CD4-positive, alpha-beta T cell treated with Interleukin-17A for 4 hours (primary cell): ENCODE results near the gene GALNT17.

Experiments
- DNase-seq: peaks from one replicate; pipeline ENCODE4 v3.0.0-alpha.2; 2020; ENCODE audit warnings: mixed read lengths

GALNT17 gene

DNA sequence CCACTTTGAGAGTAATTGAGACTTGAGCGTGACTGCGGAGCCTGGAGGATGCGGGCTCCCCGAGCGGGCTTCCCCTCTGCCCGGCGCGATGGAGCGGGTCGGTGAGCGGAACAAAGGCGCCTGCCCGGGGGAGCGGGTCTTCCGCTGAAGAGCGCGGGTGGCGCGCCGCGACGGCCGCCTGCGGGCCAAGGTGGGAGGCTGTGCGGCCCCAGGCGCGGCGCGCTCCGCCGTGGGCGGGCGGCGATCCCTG, at the start of gene GALNT17:
GALNT17 (plus strand) TSS at position 18 of the 250 bp plus-strand sequence.
- DNase-seq, result no peak

DNA sequence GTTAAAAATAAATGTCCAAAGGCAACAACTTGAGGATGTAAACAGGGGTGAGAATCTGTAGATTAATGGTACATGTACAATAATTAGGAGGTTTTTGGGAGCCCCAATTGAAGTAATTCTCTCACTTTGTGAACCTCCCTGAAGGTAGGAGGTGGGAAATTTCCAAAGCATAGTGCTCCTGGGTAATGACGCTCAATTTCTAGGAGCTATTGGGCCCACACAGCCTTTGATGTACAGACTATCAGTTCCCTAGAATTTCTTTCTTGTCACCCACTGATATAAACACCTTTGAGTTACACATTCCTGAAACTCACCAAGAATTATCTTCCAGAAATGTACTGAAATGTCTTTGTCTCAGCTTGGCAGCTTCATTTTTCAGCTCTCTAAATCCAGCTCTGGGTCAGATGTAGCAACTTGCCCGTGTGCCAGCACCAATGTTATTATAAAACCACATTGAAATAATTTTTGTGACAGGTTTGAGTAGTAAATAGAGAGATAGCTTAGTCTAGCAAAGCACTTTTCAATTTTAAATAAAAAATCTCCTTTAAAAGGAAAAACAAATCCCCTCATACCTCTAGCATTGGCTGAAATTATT, 36.6 kb upstream of the GALNT17 start:
- no peak for DNase-seq

DNA sequence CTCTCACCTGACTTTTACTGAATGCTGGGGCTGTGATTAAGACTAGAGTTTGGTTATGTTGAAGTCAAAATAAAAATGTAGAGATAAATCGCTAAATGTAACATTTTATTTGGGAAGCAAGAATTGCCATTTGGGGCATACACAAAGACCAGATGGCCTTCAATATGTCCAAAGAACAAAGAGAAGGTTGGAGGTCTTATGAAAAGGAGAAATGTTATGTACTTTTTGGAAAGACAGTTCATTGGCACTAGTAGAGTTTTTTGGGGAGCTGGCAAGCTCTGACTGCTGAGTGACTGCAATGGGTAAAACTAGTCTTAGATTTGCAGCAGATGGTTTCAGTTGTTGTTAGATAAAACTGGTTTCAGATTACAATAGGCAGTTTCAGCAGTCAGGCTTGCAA, 35.6 kb upstream of the GALNT17 start:
- DNase-seq, result no peak

DNA sequence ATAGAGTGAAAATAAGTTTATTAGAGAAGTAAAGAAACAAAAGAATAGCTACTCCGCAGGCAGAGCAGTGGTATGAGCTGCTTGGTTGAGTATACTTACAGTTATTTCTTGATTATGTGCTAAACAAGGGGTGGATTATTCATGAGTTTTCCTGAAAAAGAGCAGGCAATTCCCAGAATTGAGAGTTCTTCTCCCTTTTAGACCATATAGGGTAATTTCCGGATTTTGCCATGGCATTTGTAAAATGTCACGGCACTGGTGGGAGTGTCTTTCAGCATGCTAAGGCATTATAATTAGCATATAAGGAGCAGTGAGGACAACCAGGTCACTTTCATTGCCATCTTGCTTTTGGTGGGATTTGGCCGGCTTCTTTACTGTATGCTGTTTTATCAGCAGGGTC, 25.7 kb upstream of the GALNT17 start:
- DNase-seq, result no peak

DNA sequence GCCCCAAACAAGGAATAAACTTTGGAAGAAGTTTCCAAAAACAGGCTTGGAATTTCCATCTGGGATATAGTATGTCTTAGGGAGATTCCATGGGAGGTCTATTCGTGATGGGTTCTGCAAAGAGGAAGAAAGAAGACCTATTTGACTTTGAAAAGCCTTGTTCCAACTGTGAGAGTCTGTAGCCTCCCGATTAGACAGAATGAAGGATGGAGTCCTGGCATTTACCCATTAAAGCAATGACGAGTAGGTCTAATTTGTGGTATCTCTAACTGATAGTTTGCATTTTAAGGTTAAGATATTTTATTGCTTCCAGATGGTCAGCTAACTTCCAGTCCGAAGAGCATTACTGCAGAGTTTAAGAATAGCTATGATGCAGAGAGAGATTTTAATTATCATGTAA, 19.5 kb upstream of the GALNT17 start:
- DNase-seq, result no peak

DNA sequence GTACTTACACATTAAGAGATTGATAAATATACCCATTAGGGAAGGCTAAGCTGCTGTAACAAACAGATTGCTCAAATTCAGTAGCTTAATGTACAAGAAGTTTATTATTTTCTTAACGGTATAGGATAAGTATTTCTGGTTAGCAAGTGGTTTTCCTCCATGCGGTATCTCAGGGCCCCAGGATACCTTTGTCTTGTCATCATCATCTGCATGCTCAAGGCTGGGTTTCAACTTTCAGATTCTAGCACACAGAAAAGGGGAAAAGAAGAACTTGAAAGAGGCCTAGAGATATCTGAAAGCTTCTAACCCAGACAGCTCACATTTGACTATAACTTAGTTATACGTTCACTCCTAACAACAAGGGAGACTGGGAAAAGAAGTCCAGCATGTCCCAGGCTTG, 11.8 kb upstream of the GALNT17 start:
- no peak for DNase-seq

DNA sequence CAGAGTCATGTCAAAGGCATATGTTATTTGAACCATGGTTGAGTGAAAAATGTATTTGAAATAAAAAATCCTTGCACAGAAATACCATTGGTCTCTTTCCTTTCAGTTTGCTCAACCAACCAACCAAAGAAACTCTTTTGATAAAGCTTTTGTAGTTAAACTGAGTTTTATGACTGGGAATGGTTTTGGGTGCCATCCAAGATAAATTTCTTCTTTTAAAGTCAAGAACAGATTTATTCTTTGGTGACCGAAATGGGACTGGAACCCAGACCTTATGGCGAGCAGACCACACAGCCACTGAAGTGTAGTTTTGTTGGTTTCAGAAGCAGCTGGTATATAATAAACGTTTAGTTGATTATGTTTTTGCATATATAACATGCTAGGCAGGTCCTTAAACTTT, 2.8 kb upstream of the GALNT17 start:
- no peak for DNase-seq

DNA sequence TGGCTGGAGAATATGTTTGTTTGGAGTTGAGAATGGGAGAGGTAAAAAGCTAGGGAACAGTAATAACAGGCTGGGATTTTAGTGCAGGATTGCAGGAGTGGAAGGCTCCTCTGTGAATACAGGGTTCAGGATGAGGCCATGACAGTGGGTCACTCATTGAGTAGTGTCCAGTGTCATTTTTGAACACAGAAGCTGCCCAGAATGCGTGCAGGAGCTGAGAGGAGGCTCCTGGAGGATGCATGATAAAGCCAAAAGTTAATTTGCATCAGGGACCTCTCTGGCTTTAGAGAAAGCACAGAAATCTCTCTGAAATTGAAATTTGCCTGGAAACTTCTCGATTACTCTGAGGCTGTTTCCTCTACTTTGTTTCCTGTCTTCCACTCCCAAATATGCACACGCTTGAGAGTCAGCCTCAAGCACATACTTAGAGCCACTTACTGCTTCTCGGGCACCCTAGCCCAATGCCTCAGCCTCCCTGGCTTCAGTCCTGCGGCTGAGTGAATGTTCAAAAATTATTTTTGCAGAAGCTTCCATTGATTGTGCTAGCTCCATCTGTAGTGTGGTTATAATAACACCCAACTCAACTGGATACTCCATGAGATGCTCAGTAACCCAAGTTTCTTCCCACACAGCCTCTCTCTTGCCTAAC, 1.8 kb upstream of the GALNT17 start:
- no peak for DNase-seq

DNA sequence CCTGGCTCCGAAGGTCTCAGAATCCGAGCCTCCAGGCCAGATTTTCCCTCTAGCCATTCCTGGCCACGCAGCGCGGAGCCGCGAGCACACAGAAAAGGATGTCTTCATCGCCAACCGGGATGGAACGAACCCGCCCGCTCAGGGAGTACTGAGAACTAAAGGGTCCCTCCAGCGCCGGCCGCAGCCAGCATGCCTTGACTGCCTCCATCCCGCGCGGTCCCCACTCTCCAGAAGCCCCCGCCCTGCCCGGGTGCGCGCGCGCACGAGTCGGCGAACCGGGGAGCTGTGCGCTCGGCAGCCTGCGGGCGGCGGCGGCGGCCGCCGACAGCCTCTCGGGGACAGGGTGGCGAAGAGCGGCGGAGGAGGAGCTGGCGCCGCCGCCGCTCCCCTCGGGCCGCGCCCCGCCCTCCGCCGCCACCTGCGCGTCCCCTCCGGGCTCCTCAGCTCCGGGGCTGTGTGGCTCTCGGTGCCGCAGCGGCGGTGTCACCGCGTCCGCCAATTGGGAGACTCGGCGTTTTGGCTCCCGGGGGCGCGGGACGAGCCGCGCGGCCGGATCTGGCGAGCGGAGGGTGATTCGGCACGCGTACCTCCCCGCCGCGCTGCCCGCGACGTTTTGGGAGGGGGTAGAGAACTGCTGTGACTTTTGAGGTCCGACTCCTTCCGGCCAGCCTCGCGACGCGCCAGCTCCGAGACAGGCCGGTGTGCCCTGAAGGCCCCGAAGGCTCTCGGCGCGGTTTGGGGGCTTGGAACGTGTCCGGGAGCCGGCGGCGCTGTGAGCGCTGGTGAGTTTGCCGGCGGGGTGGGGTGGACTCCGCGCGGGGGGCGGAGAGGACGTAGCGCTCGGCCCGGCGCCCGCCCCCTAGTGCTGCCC, 453 bp upstream of the GALNT17 start:
- DNase-seq, result no peak

DNA sequence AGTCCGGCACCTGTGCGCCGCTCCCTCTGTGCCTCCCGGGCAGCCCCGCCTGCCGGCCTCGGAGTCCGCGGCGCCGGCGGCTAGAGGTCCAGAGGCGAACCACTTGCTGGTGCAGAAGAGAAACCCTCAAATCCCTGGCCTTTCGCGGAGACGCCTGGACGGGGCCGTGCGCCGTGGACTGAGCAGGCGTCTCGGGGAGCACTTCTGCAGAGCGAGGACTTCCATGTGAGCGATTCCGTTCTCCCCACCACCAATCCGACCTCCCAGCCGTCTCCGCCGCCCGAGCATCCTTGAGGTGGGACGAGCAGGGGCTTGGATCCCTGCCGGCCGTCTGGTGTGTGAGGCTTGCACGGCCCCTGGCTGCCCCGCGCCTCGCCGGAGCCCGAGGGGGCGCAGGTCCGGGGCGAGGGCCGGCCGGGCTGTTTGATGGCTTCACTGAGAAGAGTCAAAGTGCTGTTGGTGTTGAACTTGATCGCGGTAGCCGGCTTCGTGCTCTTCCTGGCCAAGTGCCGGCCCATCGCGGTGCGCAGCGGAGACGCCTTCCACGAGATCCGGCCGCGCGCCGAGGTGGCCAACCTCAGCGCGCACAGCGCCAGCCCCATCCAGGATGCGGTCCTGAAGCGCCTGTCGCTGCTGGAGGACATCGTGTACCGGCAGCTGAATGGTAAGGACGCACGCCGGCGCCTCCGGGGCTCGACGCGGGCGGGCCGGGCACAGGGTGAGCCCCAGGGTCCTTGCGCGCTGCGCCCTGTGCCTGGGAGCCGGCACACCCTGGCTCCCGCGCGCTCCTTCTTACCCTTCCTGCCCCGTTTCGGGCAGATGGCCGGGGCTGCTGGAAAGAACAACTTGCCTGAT, 660 bp downstream of the GALNT17 start:
- DNase-seq, result no peak

DNA sequence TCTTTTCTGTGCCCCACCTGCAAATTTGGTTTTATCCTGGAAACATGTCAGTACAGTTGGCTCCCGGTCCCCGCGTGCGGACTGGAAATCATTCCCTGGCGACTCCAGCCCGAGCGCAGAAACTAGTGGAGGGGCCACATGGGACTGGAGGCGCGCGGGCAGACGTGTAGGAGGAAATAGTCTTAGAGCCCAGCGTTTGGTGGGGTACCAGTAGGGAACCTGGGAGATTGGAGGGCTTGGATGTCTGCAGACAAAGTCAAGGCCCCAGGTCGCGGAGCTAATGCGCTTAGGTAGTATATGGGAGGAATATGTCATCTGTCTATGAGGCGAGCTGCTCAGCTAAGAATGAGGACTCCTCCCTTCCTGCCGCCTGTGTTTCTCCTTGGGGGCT, 1.3 kb downstream of the GALNT17 start:
- no peak for DNase-seq

DNA sequence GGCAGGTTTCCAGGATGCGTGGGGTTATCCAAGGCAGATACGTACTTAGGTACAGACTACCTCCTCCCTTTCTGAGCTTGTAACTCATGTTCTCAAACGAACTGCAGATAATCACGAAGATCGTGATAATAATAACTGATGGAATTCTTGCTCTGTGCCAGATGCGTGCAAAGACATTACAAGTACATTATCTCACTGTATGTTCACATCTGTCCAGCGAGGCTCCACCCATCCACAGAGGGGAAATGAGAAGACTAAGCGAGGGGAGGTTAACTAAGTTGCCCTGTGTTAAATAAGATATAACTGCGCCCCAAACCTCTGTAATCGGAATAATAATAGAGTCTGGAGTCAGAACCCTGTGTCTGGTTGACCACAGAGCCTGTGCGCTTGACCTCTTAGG, 1.9 kb downstream of the GALNT17 start:
- DNase-seq, result no peak

DNA sequence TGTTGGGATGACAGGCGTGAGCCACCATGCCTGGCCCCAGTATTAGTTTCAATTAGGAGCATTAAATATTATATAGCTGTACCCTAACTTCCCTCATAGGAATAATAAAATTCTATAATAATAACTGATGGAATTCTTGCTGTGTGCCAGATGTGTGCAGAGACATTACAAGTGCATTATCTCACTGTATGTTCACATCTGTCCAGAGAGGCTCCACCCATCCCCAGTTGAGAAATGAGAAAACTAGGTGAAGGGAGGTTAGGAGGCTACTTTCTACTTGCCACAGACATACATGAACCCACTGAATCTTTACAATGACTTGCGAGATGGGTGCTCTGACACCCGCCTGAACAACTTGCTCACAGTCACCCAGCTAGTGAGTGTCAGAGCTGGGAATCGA, 3.2 kb downstream of the GALNT17 start:
- no peak for DNase-seq

DNA sequence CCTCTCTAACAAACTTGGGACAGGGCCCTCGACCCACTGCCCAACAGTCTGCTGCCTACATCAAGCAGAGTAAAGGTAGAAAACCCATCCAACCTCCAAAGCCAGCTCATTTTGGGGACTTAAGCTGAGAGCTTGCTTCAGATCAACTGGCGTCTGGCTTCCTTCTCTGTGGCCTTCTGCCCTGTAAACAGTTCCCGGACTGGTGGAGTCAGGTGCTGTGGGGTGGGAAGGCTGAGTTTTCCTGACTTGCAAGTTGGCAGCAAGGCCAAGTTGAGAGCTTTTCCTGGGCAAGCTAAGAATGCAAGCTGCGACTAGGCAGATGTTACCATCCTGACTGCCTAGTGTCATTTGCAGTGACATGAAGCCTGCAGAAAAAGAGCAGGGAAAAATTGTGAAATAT, 3.7 kb downstream of the GALNT17 start:
- no peak for DNase-seq

DNA sequence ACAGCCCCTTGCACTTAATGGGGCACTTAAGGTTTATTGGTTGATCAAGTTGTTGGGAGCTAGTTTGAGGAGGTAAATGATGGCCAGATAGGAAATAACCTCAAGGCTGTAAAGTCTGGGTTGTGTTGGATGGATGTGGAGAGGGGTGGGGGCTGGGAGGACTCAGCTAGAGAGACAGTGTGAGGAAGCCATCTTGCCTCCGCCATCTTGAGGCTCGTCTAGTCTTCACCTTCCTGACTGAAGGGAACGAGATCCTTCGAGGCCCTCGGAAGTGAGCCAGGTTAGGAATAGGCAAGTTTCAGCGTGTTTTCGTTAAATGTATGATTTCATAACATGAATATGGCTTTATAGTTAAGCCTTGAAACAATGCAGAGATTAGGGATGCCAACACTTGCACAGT, 5.5 kb downstream of the GALNT17 start:
- DNase-seq, result no peak

DNA sequence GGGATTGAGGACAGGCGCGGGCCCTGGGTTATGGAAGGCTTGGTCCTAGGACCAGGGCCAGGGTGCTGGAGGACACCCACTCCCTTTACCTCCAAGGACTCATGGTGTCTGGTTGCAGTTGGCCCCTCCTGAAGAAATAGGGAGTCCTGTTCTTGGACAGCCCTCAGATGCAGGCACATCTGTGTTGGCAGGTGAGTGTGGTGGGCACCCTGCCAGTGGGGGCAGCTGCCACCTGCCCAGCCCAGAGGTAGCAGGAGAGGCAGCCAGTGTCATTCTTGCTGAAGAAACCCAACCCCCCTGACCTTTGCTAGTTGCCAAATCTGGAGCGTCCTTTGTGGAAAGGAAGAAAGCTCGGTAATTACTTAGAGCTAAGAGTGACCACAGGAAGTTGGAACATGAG, 8.3 kb downstream of the GALNT17 start:
- DNase-seq, result no peak

DNA sequence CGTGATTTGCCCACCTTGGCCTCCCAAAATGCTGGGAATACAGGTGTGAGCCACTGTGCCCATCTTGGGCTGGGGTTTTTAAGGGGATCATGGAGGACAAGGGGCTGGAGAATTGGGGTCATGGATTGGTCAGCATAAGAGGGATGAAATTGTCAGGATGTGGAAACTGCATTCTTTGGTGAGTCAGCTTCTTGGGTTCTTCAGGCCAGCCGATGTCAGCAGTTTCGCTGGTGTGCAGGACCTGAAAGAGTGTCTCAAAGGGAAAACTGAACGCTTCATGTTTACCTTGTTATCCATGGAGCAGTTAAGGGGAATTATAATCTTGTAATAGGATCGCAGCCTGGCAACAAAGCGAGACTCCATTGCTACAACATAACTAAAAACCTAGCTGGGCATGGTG, 13.0 kb downstream of the GALNT17 start:
- DNase-seq, result no peak

DNA sequence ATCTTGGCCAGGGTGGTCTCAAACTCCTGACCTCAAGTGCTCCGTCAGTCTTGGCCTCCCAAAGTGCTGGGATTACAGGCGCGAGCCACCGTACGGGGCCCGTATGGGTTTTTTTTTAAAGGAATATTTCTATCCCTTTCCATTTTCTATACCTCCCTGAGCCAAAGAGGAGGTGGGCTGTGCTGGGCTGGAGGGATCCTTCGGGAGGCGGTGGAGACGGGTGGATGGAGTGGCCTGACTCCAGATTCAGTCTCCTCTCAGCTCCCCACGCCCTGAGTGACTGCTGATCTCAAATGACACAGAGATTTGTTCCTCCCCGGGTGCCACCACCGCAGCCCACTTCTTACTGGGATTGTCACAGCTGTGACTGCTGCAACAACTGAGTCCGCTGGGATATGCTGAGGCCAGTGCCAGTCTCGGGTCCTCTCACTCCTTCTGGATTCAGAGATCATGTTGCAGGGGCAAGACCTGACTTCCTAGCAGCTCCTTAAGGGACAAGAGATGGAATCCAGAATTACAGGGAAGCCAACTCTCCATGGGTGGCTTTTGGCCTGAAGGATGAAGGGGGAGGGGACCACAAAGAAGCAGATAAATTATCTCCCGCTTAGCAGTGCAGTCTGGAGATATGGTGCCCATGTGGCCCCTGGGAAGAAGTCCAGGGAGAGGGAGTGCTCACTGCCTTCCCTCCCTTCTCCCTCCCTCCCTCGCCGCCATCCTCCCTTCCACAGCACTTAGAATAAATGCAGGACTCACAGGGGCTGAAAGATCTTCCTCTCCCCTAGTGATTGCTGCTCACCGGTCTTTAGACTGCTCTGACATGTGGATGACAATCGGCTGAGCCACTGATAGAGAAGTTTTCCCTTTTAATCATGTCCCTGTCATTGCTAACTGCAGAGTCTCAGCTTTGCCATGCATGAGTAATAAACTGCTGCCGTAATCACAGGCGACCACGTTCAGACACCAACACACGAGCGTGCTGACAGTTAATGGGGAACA, 14.3 kb downstream of the GALNT17 start:
- no peak for DNase-seq

DNA sequence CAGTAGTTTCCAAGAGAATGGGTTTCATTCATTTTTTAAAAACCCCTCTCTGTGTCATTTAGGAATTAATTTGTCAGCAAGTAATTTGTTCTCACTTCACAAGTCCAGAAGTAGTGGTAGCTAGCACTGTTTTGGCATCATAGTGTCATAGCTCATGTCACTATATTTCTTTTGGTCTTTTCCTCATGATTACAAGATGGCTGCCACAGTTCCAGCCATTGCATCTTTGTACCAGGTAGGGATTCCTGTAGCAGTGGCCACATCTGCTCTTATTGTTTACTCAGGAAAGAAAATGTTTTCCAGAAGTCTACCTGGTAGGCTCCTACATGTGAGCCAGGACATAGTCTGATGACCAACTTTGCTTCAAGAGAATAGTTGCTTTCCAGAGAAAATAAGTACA, 16.2 kb downstream of the GALNT17 start:
- no peak for DNase-seq

DNA sequence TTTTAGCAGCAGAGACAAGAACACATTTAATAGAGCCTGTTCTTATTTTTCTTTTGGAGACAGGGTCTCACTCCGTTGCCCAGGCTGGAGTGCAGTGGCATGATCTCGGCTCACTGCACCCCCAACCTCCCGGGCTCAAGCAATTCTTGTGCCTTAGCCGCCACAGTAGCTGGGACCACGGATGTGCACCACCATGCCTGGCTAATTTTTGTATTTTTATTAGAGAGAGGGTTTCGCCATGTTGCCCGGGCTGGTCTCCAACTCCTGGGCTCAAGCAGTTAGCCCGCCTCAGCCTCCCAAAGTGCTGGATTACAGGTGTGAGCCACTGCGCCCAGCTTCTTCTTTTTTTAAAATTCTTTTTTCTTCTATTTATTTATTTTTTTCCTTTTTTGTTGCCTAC, 23.3 kb downstream of the GALNT17 start:
- no peak for DNase-seq

DNA sequence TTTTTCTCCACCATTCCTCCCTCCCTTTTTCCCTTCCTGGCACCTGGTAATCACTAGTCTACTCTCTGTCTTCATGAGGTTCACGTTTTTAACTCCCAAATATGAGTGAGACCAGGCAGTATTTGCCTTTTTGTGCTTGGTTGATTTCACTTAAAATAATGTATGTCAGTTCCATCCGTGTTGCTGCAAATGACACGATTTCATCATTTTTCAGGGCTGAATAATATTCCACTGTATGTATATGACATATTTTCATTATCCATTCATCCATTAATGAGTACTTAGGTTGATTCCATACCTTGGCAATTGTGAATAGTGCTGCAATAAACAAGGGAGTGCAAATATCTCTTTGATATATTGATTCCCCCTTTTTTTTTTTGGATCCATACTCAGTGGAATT, 25.8 kb downstream of the GALNT17 start:
- DNase-seq, result no peak

DNA sequence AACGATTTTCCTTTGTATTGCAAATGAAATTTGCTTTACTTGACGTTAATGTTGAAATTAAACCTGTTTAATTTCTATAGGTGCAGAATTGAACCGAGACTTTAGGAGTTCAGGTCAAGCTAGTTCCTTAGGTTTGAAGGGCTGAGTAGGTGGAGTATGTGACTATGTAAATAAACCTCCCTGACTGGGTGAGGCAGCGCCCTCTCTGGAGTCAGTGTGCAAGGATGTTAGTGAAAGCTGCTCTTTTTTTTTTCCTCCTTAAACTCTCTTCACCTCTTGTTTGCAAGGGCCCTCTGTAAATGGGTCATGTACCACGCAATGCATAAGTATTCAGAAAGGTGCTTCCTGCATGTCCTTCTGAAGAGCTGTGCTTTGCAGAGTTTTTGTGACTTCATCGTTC, 33.8 kb downstream of the GALNT17 start:
- no peak for DNase-seq
